Chondrocyte (in vitro differentiated cells): ENCODE data around the gene NME7. TPM values are rescaled to one million over a fixed set of nuclear protein-coding genes. Genes with fewer than 3 reads are reported as not detected.
"Not testable (repeated sequence)": the region's sequence is repeated elsewhere in the genome, so short reads cannot be mapped to it uniquely, and the experiment has no call there.

ENCODE experiments used
- DNase-seq: peaks from one replicate; pipeline ENCODE4 v3.0.0; 2021; ENCODE audit warnings: mixed read lengths, low spot score
- H3K27ac Mint-ChIP-seq: one replicate; pipeline ENCODE4 v1.8.0; 2021; ENCODE audit warnings: mild to moderate bottlenecking, moderate library complexity, mixed read lengths; ENCODE audit not compliant: unreplicated experiment
- H3K27me3 Mint-ChIP-seq: 2 replicates; pipeline ENCODE4 v1.8.0; 2021; ENCODE audit warnings: low read depth, mixed read lengths
- H3K36me3 Mint-ChIP-seq: 2 replicates; pipeline ENCODE4 v1.8.0; 2021; ENCODE audit warnings: low read depth, mixed read lengths
- H3K4me1 Mint-ChIP-seq: 2 replicates; pipeline ENCODE4 v1.8.0; 2021; ENCODE audit warnings: low read depth, mild to moderate bottlenecking, mixed read lengths
- H3K4me3 Mint-ChIP-seq: one replicate; pipeline ENCODE4 v1.8.0; 2021; ENCODE audit warnings: mild to moderate bottlenecking, moderate library complexity, mixed read lengths; ENCODE audit not compliant: unreplicated experiment
- H3K9me3 Mint-ChIP-seq: 2 replicates; pipeline ENCODE4 v1.8.0; 2021; ENCODE audit warnings: low read depth, mixed read lengths
- total RNA-seq: library from RNA; stranded (reverse); gene quantifications from 3 replicates; pipeline ENCODE4 v1.2.1, GENCODE V29; 2021
- TF ChIP-seq, protein P1 (sequence below): fragments of 200-600 bp; sonication (generic); IDR thresholded peaks from 2 replicates; pipeline ENCODE4 v1.5.0; 2021; ENCODE audit warnings: antibody characterized with exemption, mild to moderate bottlenecking, moderate library complexity

The NME7 gene
- total RNA-seq, 1 donor from 2014 or later, result 14.7 TPM

DNA sequence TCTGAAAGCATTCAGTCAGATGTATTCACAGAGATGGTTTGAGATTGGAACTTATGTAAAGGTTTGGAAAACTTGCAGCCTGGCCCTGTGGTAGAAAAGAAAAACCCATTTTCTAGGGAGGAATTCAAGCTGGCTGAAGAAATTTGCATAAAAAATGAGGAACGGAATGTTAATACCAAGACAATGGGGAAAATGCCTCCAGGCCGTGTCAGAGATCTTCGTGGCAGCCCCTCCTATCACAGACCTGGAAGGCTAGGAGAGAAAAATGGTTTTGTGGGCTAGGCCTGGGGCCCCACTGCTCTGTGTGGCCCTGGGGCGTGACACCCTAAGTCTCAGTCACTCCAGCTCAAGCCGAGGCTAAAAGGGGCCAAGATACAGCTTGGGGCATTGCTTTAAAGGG is 26.7 kb downstream of the NME7 start:
- no peak overlapping the region for H3K27ac Mint-ChIP-seq
- no peaks in the 10 kb centered on the region for H3K9me3 Mint-ChIP-seq
- H3K27me3 Mint-ChIP-seq, result no peaks in the 10 kb centered on the region
- H3K4me3 Mint-ChIP-seq, result no peak overlapping the region
- peaks cover 3% of the 10 kb centered on the region for H3K4me1 Mint-ChIP-seq
- no peaks in the 10 kb centered on the region for H3K36me3 Mint-ChIP-seq
- no peak for DNase-seq
- TF ChIP-seq, protein P1, sequence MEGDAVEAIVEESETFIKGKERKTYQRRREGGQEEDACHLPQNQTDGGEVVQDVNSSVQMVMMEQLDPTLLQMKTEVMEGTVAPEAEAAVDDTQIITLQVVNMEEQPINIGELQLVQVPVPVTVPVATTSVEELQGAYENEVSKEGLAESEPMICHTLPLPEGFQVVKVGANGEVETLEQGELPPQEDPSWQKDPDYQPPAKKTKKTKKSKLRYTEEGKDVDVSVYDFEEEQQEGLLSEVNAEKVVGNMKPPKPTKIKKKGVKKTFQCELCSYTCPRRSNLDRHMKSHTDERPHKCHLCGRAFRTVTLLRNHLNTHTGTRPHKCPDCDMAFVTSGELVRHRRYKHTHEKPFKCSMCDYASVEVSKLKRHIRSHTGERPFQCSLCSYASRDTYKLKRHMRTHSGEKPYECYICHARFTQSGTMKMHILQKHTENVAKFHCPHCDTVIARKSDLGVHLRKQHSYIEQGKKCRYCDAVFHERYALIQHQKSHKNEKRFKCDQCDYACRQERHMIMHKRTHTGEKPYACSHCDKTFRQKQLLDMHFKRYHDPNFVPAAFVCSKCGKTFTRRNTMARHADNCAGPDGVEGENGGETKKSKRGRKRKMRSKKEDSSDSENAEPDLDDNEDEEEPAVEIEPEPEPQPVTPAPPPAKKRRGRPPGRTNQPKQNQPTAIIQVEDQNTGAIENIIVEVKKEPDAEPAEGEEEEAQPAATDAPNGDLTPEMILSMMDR, result no peak

DNA sequence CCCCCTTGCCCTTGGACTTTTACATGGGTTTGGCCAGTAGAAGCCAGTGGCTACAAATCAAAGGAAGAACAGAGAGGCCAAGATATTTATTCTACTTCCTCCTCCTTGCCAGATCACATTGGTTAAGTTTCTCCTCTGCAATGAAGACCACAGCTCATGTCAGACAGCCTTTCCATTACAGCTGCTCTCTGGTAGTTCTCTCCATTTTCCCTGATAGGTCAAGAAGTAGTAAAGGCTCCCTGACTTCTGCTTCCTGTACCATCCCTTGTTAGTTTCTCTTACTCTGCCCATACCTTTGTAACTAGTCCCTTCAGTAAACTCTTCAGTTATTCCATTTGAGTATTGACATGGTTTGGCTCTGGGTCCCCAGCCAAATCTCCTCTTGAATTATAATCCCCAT is 27.8 kb downstream of the NME7 start:
- TF ChIP-seq, protein P1, result no peak
- H3K4me3 Mint-ChIP-seq, result no peak overlapping the region
- H3K36me3 Mint-ChIP-seq, result peaks cover 3% of the 10 kb centered on the region
- peaks cover 3% of the 10 kb centered on the region for H3K4me1 Mint-ChIP-seq
- no peak overlapping the region for H3K27ac Mint-ChIP-seq
- peaks cover 5% of the 10 kb centered on the region for H3K9me3 Mint-ChIP-seq
- no peak for DNase-seq
- H3K27me3 Mint-ChIP-seq, result no peaks in the 10 kb centered on the region

DNA sequence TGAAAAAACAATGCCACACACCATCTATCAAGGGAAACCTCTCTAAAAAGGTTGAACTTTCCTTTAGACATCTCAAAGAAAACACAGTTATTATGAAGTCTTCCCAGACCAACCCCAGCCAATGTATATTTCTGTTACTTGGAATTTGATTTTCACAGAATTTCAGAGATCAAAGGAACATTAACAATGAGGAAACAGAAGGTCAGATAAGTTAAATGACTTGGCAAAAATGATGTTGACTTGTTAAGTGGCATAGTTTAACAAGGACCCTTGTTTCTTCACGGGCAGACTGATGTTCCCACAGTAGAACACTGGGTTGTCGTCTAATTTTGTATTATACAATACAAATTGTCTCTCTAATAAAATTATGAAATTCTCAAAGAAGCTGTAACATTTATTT is 29.0 kb downstream of the NME7 start:
- Mint-ChIP-seq H3K9me3 (peaks cover 13% of the 10 kb centered on the region), H3K27me3 (no peaks in the 10 kb centered on the region), H3K4me3 (no peak overlapping the region), H3K36me3 (peaks cover 6% of the 10 kb centered on the region), H3K4me1 (peaks cover 9% of the 10 kb centered on the region), H3K27ac (no peak overlapping the region)
- TF ChIP-seq, protein P1, result no peak
- DNase-seq, result no peak

DNA sequence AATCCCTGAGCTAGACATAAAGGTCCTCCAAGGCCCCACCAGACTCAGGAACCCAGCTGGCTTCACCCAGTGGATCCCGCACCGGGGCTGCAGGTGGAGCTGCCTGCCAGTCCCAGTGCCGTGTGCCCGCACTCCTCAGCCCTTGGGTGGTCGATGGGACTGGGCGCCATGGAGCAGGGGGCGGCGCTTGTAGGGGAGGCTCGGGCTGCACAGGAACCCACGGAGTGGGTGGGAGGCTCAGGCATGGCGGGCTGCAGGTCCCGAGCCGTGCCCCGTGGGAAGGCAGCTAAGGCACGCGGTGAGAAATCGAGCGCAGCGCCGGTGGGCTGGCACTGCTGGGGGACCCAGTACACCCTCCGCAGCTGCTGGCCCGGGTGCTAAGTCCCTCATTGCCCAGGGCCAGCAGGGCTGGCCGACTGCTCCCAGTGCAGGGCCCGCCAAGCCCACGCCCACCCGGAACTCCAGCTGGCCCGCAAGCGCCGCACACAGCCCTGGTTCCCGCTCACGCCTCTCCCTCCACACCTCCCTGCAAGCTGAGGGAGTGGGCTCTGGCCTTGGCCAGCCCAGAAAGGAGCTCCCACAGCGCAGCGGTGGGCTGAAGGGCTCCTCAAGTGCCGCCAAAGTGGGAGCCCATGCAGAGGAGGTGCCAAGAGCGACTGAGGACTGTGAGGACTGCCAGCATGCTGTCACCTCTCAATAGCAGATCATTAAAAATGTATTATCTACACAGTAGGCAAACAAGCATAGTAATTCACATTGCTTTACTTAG is 30.5 kb downstream of the NME7 start:
- H3K27ac Mint-ChIP-seq, H3K27me3 Mint-ChIP-seq, H3K36me3 Mint-ChIP-seq, H3K4me1 Mint-ChIP-seq, H3K4me3 Mint-ChIP-seq: not testable (repeated sequence)
- DNase-seq, result peak; percentile 58
- H3K9me3 Mint-ChIP-seq, result peaks cover 17% of the 10 kb centered on the region

DNA sequence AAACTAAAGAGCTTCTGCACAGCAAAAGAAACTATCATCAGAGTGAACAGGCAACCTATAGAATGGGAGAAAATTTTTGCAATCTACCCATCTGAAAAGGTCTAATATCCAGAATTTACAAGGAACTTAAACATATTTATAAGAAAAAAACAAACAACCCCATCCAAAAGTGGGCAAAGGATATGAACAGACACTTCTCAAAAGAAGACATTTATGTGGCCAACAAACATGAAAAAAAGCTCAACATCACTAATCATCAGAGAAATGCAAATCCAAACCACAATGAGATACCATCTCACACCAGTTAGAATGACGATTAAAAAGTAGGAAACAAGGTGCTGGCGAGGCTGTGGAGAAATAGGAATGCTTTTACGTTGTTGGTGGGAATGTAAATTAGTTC is 32.9 kb downstream of the NME7 start:
- not testable (repeated sequence) for DNase-seq, H3K4me1 Mint-ChIP-seq

DNA sequence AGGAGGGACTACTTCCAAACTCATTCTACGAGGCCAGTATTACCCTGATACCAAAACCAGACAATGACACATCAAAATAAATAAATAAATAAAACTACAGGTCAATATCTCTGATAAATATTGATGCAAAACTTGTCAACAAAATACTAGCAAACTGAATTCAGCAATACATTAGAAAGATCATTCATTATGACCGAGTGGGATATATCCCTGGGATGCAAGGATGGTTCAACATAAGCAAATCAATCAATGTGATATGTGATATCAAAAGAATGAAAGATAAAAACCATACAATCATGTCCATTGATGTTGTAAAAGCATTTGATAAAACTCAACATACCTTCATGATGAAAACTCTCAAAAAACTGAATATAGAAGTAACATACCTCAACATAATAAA is 36.7 kb downstream of the NME7 start:
- Mint-ChIP-seq H3K4me1 (peaks cover 12% of the 10 kb centered on the region), H3K9me3 (peaks cover 33% of the 10 kb centered on the region), H3K27ac (no peak overlapping the region), H3K36me3 (peaks cover 10% of the 10 kb centered on the region), H3K4me3 (no peak overlapping the region), H3K27me3 (no peaks in the 10 kb centered on the region)
- DNase-seq, result no peak
- TF ChIP-seq, protein P1, result no peak

More for the DNA sequence above, 32.9 kb downstream of the NME7 start:
- not testable (repeated sequence) for H3K27ac Mint-ChIP-seq, H3K36me3 Mint-ChIP-seq, H3K27me3 Mint-ChIP-seq, H3K4me3 Mint-ChIP-seq
- peaks cover 28% of the 10 kb centered on the region for H3K9me3 Mint-ChIP-seq
